HEK293 (cell line): ENCODE measurements around the gene ZNF582.

Source experiments
- GLIS1 ChIP-seq: fragments of 450-650 bp; formaldehyde crosslinking; IDR thresholded peaks from 2 replicates; pipeline ENCODE4 v1.5.1; 2016; ENCODE audit warnings: missing biosample characterization, missing genetic modification characterization
- KLF1 ChIP-seq: fragments of 450-650 bp; formaldehyde crosslinking; IDR thresholded peaks from 2 replicates; pipeline ENCODE4 v1.5.1; 2016; ENCODE audit warnings: missing biosample characterization, missing genetic modification characterization
- KLF10 ChIP-seq: fragments of 450-650 bp; IDR thresholded peaks from 2 replicates; pipeline ENCODE4 v1.5.1; 2018; ENCODE audit warnings: missing biosample characterization, mild to moderate bottlenecking, missing genetic modification characterization
- MEIS1 ChIP-seq: sonication (generic); formaldehyde crosslinking; IDR thresholded peaks from 2 replicates; pipeline ENCODE4 v1.8.1; 2022; ENCODE audit warnings: missing genetic modification reagents, mild to moderate bottlenecking, borderline replicate concordance
- YY1 ChIP-seq: fragments of 450-650 bp; formaldehyde crosslinking; IDR thresholded peaks from 2 replicates; pipeline ENCODE4 v1.5.1; 2018; ENCODE audit warnings: missing biosample characterization, missing genetic modification characterization
- ZBTB21 ChIP-seq: fragments of 450-650 bp; formaldehyde crosslinking; IDR thresholded peaks from 2 replicates; pipeline ENCODE4 v1.5.1; 2017; ENCODE audit warnings: missing biosample characterization, missing genetic modification characterization
- ZNF133 ChIP-seq: fragments of 450-650 bp; formaldehyde crosslinking; IDR thresholded peaks from 2 replicates; pipeline ENCODE4 v1.5.1; 2016; ENCODE audit warnings: missing biosample characterization, missing genetic modification characterization
- ZNF157 ChIP-seq: fragments of 450-650 bp; formaldehyde crosslinking; IDR thresholded peaks from 2 replicates; pipeline ENCODE4 v1.5.1; 2016; ENCODE audit warnings: missing biosample characterization, missing genetic modification characterization
- ZNF202 ChIP-seq: fragments of 450-650 bp; formaldehyde crosslinking; IDR thresholded peaks from 2 replicates; pipeline ENCODE4 v1.5.1; 2016; ENCODE audit warnings: missing biosample characterization, missing genetic modification characterization, borderline replicate concordance
- ZNF214 ChIP-seq: fragments of 450-650 bp; formaldehyde crosslinking; IDR thresholded peaks from 2 replicates; pipeline ENCODE4 v1.5.1; 2017; ENCODE audit warnings: missing biosample characterization, mild to moderate bottlenecking, missing genetic modification characterization, borderline replicate concordance
- ZNF221 ChIP-seq: fragments of 450-650 bp; formaldehyde crosslinking; IDR thresholded peaks from 2 replicates; pipeline ENCODE4 v1.5.1; 2017; ENCODE audit warnings: missing biosample characterization, missing genetic modification characterization, borderline replicate concordance
- ZNF223 ChIP-seq: fragments of 450-650 bp; formaldehyde crosslinking; IDR thresholded peaks from 2 replicates; pipeline ENCODE4 v1.5.1; 2016; ENCODE audit warnings: missing biosample characterization, missing genetic modification characterization
- ZNF248 ChIP-seq: fragments of 450-650 bp; formaldehyde crosslinking; IDR thresholded peaks from 2 replicates; pipeline ENCODE4 v1.5.1; 2017; ENCODE audit warnings: missing biosample characterization, missing genetic modification characterization
- ZNF280D ChIP-seq: fragments of 450-650 bp; formaldehyde crosslinking; IDR thresholded peaks from 2 replicates; pipeline ENCODE4 v1.5.1; 2016; ENCODE audit warnings: missing biosample characterization, missing genetic modification characterization
- ZNF292 ChIP-seq: fragments of 450-650 bp; formaldehyde crosslinking; IDR thresholded peaks from 2 replicates; pipeline ENCODE4 v1.5.1; 2016; ENCODE audit warnings: low read depth, missing biosample characterization, missing genetic modification characterization, borderline replicate concordance
- ZNF324 ChIP-seq: fragments of 450-650 bp; formaldehyde crosslinking; IDR thresholded peaks from 2 replicates; pipeline ENCODE4 v1.5.1; 2016; ENCODE audit warnings: missing biosample characterization, missing genetic modification characterization
- ZNF335 ChIP-seq: fragments of 450-650 bp; formaldehyde crosslinking; conservative IDR thresholded peaks from 2 replicates; pipeline ENCODE4 v1.5.1; 2016; ENCODE audit warnings: missing biosample characterization, missing genetic modification characterization
- ZNF350 ChIP-seq: fragments of 450-650 bp; formaldehyde crosslinking; IDR thresholded peaks from 2 replicates; pipeline ENCODE4 v1.5.0; 2017; ENCODE audit warnings: missing biosample characterization, mild to moderate bottlenecking, missing genetic modification characterization
- ZNF391 ChIP-seq: fragments of 450-650 bp; formaldehyde crosslinking; IDR thresholded peaks from 2 replicates; pipeline ENCODE4 v1.5.1; 2016; ENCODE audit warnings: low read depth, missing biosample characterization, missing genetic modification characterization, borderline replicate concordance
- ZNF423 ChIP-seq: fragments of 450-650 bp; formaldehyde crosslinking; IDR thresholded peaks from 2 replicates; pipeline ENCODE4 v1.5.1; 2016; ENCODE audit warnings: missing biosample characterization, missing genetic modification characterization
- ZNF510 ChIP-seq: fragments of 450-650 bp; formaldehyde crosslinking; IDR thresholded peaks from 2 replicates; pipeline ENCODE4 v1.5.1; 2018; ENCODE audit warnings: mild to moderate bottlenecking, missing genetic modification characterization, missing biosample characterization; ENCODE audit not compliant: insufficient replicate concordance
- ZNF514 ChIP-seq: fragments of 450-650 bp; formaldehyde crosslinking; IDR thresholded peaks from 2 replicates; pipeline ENCODE4 v1.5.1; 2016; ENCODE audit warnings: missing biosample characterization, missing genetic modification characterization
- ZNF624 ChIP-seq: fragments of 450-650 bp; formaldehyde crosslinking; IDR thresholded peaks from 2 replicates; pipeline ENCODE4 v1.5.1; 2017; ENCODE audit warnings: missing biosample characterization, missing genetic modification characterization
- ZNF776 ChIP-seq: fragments of 450-650 bp; formaldehyde crosslinking; IDR thresholded peaks from 2 replicates; pipeline ENCODE4 v1.5.0; 2017; ENCODE audit warnings: missing biosample characterization, missing genetic modification characterization, borderline replicate concordance
- ZNF792 ChIP-seq: fragments of 450-650 bp; formaldehyde crosslinking; IDR thresholded peaks from 2 replicates; pipeline ENCODE4 v1.5.1; 2016; ENCODE audit warnings: missing biosample characterization, missing genetic modification characterization
- ZNF830 ChIP-seq: fragments of 450-650 bp; IDR thresholded peaks from 2 replicates; pipeline ENCODE4 v1.5.0; 2018; ENCODE audit warnings: missing biosample characterization, missing genetic modification characterization, low read depth, mild to moderate bottlenecking, moderate library complexity
- ZNF837 ChIP-seq: fragments of 450-650 bp; formaldehyde crosslinking; IDR thresholded peaks from 2 replicates; pipeline ENCODE4 v1.5.1; 2016; ENCODE audit warnings: missing biosample characterization, missing genetic modification characterization
- ZSCAN23 ChIP-seq: fragments of 450-650 bp; formaldehyde crosslinking; IDR thresholded peaks from 2 replicates; pipeline ENCODE4 v1.5.1; 2016; ENCODE audit warnings: missing biosample characterization, missing genetic modification characterization
- TF ChIP-seq, protein P1 (sequence below): fragments of 450-650 bp; formaldehyde crosslinking; IDR thresholded peaks from 2 replicates; pipeline ENCODE4 v1.5.1; 2016; ENCODE audit warnings: missing biosample characterization, missing genetic modification characterization, borderline replicate concordance
- TF ChIP-seq, protein P2 (sequence below): fragments of 450-650 bp; formaldehyde crosslinking; IDR thresholded peaks from 2 replicates; pipeline ENCODE4 v1.5.1; 2016; ENCODE audit warnings: missing biosample characterization, missing genetic modification characterization
- TF ChIP-seq, protein P3 (sequence below): fragments of 450-650 bp; IDR thresholded peaks from 2 replicates; pipeline ENCODE4 v1.5.1; 2018; ENCODE audit warnings: missing biosample characterization, missing genetic modification characterization

ZNF582 gene

GRCh38 chr19:56403764-56404704 lies 10.7 kb upstream of the ZNF582 start, which contains the start of gene ZNF583 (continued):
- TF ChIP-seq ZNF776 (tag by site-specific recombination) (no peak), ZNF157 (tag by site-specific recombination) (no peak), ZNF514 (tag by site-specific recombination) (no peak), ZNF335 (tag by site-specific recombination) (peak; percentile 100), ZNF792 (peak; percentile 79), ZNF830 (tag by site-specific recombination) (no peak), ZNF837 (tag by site-specific recombination) (no peak), ZNF423 (no peak), ZNF391 (no peak), ZNF350 (no peak), ZBTB21 (tag by site-specific recombination) (no peak), ZNF292 (no peak), ZNF223 (0 out of 2 replicates have a peak, but pooled peaks have one; percentile 37), KLF1 (tag by site-specific recombination) (no peak), KLF10 (no peak), ZNF624 (tag by site-specific recombination) (no peak), MEIS1 (CRISPR knock-in tag) (no peak), ZNF324 (tag by site-specific recombination) (no peak), ZNF214 (no peak), ZSCAN23 (tag by site-specific recombination) (no peak), ZNF510 (peak; percentile 11), ZNF221 (no peak), ZNF202 (tag by site-specific recombination) (no peak), GLIS1 (peak; percentile 44), ZNF248 (tag by site-specific recombination) (no peak), YY1 (tag by site-specific recombination) (0 out of 2 replicates have a peak, but pooled peaks have one; percentile 52), ZNF280D (tag by site-specific recombination) (peak; percentile 88; the same call in 1 of the 2 replicates), ZNF133 (tag by site-specific recombination) (peak; percentile 41; the same call in 1 of the 2 replicates)
- TF ChIP-seq, protein P1, sequence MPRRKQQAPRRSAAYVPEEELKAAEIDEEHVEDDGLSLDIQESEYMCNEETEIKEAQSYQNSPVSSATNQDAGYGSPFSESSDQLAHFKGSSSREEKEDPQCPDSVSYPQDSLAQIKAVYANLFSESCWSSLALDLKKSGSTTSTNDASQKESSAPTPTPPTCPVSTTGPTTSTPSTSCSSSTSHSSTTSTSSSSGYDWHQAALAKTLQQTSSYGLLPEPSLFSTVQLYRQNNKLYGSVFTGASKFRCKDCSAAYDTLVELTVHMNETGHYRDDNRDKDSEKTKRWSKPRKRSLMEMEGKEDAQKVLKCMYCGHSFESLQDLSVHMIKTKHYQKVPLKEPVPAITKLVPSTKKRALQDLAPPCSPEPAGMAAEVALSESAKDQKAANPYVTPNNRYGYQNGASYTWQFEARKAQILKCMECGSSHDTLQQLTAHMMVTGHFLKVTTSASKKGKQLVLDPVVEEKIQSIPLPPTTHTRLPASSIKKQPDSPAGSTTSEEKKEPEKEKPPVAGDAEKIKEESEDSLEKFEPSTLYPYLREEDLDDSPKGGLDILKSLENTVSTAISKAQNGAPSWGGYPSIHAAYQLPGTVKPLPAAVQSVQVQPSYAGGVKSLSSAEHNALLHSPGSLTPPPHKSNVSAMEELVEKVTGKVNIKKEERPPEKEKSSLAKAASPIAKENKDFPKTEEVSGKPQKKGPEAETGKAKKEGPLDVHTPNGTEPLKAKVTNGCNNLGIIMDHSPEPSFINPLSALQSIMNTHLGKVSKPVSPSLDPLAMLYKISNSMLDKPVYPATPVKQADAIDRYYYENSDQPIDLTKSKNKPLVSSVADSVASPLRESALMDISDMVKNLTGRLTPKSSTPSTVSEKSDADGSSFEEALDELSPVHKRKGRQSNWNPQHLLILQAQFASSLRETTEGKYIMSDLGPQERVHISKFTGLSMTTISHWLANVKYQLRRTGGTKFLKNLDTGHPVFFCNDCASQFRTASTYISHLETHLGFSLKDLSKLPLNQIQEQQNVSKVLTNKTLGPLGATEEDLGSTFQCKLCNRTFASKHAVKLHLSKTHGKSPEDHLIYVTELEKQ (tag by site-specific recombination) = no peak
- TF ChIP-seq, protein P2, sequence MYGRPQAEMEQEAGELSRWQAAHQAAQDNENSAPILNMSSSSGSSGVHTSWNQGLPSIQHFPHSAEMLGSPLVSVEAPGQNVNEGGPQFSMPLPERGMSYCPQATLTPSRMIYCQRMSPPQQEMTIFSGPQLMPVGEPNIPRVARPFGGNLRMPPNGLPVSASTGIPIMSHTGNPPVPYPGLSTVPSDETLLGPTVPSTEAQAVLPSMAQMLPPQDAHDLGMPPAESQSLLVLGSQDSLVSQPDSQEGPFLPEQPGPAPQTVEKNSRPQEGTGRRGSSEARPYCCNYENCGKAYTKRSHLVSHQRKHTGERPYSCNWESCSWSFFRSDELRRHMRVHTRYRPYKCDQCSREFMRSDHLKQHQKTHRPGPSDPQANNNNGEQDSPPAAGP = 0 out of 2 replicates have a peak, but pooled peaks have one; percentile 36
- TF ChIP-seq, protein P3, sequence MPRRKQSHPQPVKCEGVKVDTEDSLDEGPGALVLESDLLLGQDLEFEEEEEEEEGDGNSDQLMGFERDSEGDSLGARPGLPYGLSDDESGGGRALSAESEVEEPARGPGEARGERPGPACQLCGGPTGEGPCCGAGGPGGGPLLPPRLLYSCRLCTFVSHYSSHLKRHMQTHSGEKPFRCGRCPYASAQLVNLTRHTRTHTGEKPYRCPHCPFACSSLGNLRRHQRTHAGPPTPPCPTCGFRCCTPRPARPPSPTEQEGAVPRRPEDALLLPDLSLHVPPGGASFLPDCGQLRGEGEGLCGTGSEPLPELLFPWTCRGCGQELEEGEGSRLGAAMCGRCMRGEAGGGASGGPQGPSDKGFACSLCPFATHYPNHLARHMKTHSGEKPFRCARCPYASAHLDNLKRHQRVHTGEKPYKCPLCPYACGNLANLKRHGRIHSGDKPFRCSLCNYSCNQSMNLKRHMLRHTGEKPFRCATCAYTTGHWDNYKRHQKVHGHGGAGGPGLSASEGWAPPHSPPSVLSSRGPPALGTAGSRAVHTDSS (tag by site-specific recombination) = no peak
